GM12891 (cell line): Measurements from ENCODE around the gene TXNDC5.
"Not testable (repeated sequence)": the region's sequence is repeated elsewhere in the genome, so short reads cannot be mapped to it uniquely, and the experiment has no call there.

Source experiments
- DNase-seq: peaks from one replicate; pipeline ENCODE4 v3.0.0; 2011; ENCODE audit warnings: low spot score; ENCODE audit not compliant: insufficient read length
- FAIRE-seq: peaks from 2 replicates; lab custom pipeline; 2011; peaks lifted over from hg19 to GRCh38; lab: Jason Lieb, UNC
- PAX5 ChIP-seq: IDR thresholded peaks from 2 replicates; pipeline ENCODE4 v1.6.1; 2011; ENCODE audit warnings: low read length, moderate library complexity, mild to moderate bottlenecking; ENCODE audit not compliant: insufficient read depth, severe bottlenecking
- POLR2A ChIP-seq: IDR thresholded peaks from 2 replicates; pipeline ENCODE4 v1.6.1; 2011; ENCODE audit warnings: low read depth, low read length, control low read depth
- POLR2AphosphoS5 ChIP-seq: IDR thresholded peaks from 2 replicates; pipeline ENCODE4 v1.6.1; 2011; ENCODE audit warnings: low read depth, low read length, control low read depth
- POU2F2 ChIP-seq: IDR thresholded peaks from 2 replicates; pipeline ENCODE4 v1.6.1; 2011; ENCODE audit warnings: low read depth, mild to moderate bottlenecking, control low read depth, low read length, moderate library complexity
- SPI1 ChIP-seq: IDR thresholded peaks from 2 replicates; pipeline ENCODE4 v1.6.1; 2011; ENCODE audit warnings: low read depth, low read length, control low read depth
- TAF1 ChIP-seq: IDR thresholded peaks from 2 replicates; pipeline ENCODE4 v1.6.1; 2011; ENCODE audit warnings: low read depth, low read length, control low read depth

TXNDC5 gene

GRCh38 chr6:7899101-7899888 is 11.3 kb downstream of the TXNDC5 start:
- no peak for TF ChIP-seq PAX5
- TF ChIP-seq TAF1, result no peak
- TF ChIP-seq POU2F2, result no peak
- TF ChIP-seq POLR2A, result no peak
- no peak for TF ChIP-seq POLR2AphosphoS5
- TF ChIP-seq SPI1, result no peak
- DNase-seq (no peak), FAIRE-seq (no peak)

GRCh38 chr6:7898193-7898586 is 12.4 kb downstream of the TXNDC5 start:
- FAIRE-seq, DNase-seq: not testable (repeated sequence)

GRCh38 chr6:7897461-7898192 is 13.0 kb downstream of the TXNDC5 start:
- TF ChIP-seq POLR2AphosphoS5, result no peak
- FAIRE-seq (no peak), DNase-seq (no peak)

- TF ChIP-seq POU2F2 (no peak), POLR2AphosphoS5 (no peak), PAX5 (no peak), TAF1 (no peak), POLR2A (no peak)
- FAIRE-seq (no peak), DNase-seq (no peak)
Observed at GRCh38 chr6:7896465-7896987, 14.1 kb downstream of the TXNDC5 start.

- TF ChIP-seq SPI1 (no peak), POU2F2 (no peak), POLR2AphosphoS5 (no peak), PAX5 (no peak), POLR2A (no peak), TAF1 (no peak)
- no peak for FAIRE-seq
- DNase-seq, result no peak
Observed at GRCh38 chr6:7895125-7895423, 15.5 kb downstream of the TXNDC5 start.

- DNase-seq, result no peak
- FAIRE-seq, result no peak
- no peak for TF ChIP-seq PAX5
- no peak for TF ChIP-seq POLR2A
- no peak for TF ChIP-seq TAF1
- TF ChIP-seq POU2F2, result no peak
- TF ChIP-seq SPI1, result no peak
- TF ChIP-seq POLR2AphosphoS5, result no peak
Observed at GRCh38 chr6:7894262-7895124, 16.1 kb downstream of the TXNDC5 start.

GRCh38 chr6:7893342-7893741 is 17.2 kb downstream of the TXNDC5 start:
- DNase-seq, result no peak
- no peak for FAIRE-seq
- no peak for TF ChIP-seq POU2F2
- no peak for TF ChIP-seq POLR2A
- no peak for TF ChIP-seq TAF1
- TF ChIP-seq PAX5, result no peak
- TF ChIP-seq POLR2AphosphoS5, result no peak
- no peak for TF ChIP-seq SPI1

- not testable (repeated sequence) for FAIRE-seq, DNase-seq
Observed at GRCh38 chr6:7892367-7892766, 18.2 kb downstream of the TXNDC5 start.

GRCh38 chr6:7891078-7891872 is 19.3 kb downstream of the TXNDC5 start:
- no peak for FAIRE-seq
- TF ChIP-seq POU2F2, result no peak
- TF ChIP-seq PAX5, result no peak
- TF ChIP-seq POLR2A, result no peak
- TF ChIP-seq SPI1, result no peak
- no peak for TF ChIP-seq POLR2AphosphoS5
- no peak for TF ChIP-seq TAF1
- DNase-seq, result no peak
